GM10266 (cell line): ENCODE results near the gene CD300C.
"Not testable (repeated sequence)": the region's sequence is repeated elsewhere in the genome, so short reads cannot be mapped to it uniquely, and the experiment has no call there.

ENCODE experiments used
- DNase-seq: peaks from one replicate; pipeline ENCODE4 v3.0.0; 2012; ENCODE audit errors: extremely low spot score
- TF ChIP-seq, protein P1 (sequence below): IDR thresholded peaks from 2 replicates; pipeline ENCODE4 v1.5.1; 2012; ENCODE audit warnings: mild to moderate bottlenecking, low read depth; ENCODE audit not compliant: control insufficient read depth, insufficient read depth; ENCODE audit errors: missing control alignments

The CD300C gene

DNA sequence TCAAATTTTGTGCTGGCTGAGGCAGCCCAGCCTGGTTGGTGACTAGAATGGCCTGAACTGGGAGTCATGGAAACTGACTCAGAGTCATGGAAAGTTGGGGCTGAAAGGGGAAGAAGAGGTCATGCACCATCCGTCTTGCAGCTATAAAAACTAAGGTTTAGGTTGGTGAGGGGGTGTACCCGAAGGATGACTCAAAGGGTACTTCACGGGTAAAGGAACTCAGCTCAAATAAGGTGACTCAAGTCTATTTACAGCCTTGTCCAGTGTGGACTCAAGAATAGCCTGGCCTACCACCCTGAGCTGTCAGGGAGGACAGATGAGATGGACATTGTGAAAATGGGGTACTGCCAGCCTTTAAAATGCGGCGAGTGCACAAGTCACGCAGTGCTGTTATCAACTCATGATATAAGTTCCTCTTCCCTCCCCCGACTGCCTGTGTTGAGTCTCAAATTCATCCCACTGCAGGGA, 33.3 kb downstream of the CD300C start:
- TF ChIP-seq, protein P1, sequence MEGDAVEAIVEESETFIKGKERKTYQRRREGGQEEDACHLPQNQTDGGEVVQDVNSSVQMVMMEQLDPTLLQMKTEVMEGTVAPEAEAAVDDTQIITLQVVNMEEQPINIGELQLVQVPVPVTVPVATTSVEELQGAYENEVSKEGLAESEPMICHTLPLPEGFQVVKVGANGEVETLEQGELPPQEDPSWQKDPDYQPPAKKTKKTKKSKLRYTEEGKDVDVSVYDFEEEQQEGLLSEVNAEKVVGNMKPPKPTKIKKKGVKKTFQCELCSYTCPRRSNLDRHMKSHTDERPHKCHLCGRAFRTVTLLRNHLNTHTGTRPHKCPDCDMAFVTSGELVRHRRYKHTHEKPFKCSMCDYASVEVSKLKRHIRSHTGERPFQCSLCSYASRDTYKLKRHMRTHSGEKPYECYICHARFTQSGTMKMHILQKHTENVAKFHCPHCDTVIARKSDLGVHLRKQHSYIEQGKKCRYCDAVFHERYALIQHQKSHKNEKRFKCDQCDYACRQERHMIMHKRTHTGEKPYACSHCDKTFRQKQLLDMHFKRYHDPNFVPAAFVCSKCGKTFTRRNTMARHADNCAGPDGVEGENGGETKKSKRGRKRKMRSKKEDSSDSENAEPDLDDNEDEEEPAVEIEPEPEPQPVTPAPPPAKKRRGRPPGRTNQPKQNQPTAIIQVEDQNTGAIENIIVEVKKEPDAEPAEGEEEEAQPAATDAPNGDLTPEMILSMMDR = no peak
- DNase-seq = peak; percentile 52

DNA sequence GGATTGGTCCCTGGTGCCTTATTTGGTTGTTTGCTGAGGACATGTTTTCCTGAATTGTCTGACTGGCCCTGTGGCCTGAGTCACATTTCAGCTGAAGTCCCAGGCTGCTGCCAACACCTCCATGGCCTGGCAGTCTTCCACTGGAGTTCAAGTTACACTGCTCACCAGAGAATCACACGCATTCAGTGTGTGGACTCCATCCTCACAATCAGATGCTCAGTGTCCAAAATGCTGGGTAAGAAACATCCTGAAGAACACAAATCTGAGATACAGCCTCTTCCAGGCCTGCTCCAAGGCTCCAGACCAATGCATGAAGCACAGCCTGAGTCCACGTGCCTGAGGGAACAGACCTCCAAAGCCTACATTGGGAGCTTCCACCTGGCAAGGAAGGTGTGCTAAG, 33.9 kb downstream of the CD300C start:
- DNase-seq = no peak
- TF ChIP-seq, protein P1 = no peak

DNA sequence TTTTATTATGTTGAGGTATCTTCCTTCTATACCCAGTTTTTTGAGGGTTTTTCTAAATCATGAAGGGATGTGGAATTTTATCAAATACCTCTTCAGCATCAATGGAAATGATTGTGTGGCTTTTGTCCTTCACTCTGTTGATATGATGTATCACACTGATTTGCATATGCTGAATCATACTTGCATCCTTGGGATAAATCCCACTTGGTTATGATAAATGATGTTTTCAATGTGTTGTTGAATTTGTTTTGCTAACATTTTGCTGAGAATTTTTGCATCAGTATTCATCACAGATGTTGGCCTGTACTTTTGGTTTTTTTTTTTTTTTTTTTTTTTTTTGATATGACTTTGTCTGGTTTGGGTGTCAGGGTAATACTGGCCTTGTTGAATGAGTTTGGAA, 37.8 kb downstream of the CD300C start:
- TF ChIP-seq, protein P1 = no peak
- DNase-seq = no peak

DNA sequence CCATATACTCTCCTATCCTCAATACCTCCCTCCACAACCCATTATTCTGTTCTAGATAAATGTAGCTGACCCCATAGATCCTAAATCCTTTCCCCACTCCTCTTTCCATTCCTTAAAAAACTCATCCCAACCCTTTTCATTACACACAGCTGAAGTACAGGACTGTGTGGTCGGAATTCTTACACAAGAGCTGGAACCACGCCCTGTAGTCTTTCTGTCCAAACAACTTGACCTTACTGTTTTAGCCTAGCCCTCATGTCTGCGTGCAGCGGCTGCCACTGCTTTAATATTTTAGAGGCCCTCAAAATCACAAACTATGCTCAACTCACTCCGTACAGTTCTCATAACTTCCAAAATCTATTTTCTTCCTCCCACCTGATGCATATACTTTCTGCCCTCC, 42.0 kb downstream of the CD300C start:
- DNase-seq = not testable (repeated sequence)

DNA sequence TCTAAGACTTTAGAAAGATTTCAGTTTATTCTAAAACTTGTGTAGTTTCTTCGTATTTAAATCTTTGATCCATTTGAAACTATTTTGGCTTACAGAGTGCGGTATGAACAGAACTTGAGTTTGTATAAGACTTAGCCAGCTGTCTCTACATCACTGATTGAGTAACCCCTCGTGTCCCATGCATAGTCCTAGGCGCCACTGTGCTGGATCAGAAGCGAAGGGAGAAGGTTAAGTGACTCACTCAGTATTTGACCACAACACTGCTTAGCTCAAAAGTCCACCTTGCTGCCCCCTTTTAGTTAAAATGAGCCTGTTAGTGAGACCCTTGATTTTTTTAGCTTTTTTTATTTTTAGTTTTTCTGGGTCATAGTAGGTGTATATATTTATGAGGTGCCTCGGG, 43.1 kb downstream of the CD300C start:
- TF ChIP-seq, protein P1 = no peak
- DNase-seq = no peak

DNA sequence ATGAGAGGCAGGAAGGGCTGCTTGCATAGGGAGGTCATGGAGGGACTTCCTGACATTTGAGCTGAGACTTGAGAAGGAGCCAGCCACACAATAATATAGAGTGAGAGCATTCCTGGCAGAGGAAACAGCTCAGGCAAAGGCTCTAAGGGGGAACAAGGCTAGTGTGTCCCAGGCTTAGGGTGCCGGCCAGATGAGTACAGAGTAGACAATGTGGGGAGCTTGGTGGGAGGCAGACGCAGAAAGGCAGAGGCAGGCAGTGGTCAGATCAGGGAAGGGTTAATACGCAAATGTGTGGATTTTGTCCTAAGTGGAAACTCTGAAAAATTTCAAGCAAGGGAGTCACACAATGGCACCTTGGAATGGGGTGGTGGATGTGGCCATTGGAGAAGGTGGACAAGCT, 45.9 kb downstream of the CD300C start:
- TF ChIP-seq, protein P1 = no peak
- no peak for DNase-seq

DNA sequence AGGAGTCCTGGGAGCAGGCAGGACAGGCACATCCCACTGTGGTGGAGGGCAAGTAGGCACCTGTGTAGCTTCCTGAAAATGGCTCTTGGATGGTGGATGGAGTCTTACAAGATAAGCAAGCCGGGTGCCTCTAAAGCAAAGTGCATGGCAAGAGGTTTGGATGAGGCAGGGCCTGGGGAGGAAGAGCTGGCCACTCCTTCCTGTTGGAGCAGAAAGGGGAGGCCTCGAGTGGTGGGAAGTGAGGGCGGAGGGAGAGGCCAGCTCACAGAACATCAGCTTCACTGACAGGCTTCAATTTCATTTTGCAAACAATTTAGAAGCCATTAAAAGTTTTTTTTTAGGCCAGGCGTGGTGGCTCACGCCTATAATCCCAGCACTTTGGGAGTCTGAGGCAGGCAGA, 48.4 kb downstream of the CD300C start:
- TF ChIP-seq, protein P1 = no peak
- no peak for DNase-seq

DNA sequence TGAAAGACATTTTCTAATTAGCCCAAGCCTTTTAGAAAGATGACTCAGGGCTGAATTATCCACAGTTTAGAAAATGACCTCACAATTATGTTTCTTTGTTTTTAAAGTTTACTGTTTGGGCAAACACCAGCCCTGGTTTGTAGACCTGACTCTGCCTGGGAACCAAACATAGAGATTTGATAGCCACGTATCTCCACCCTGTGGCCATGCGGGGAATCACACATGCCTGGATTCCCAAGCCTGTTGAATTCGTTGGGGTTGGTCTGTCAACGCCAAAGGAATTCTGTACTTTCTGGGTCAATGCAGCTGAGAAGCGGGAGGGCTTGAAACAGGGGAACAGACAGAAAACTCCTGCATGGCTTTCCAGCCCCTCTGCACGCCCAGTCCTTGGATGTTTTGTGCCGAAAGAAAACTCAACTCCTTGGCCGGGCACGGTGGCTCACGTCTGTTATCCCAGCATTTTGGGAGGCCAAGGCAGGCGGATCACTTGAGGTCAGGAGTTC, 52.5 kb downstream of the CD300C start:
- peak; percentile 65 for DNase-seq
- TF ChIP-seq, protein P1 = peak; percentile 92
